Astrocyte (in vitro differentiated cells and primary cell): ENCODE results near the gene CTRB2. TPM values are rescaled to one million over a fixed set of nuclear protein-coding genes. Genes with fewer than 3 reads are reported as not detected.
A peak's percentile ranks its signal among the peaks of the same experiment; 100 is the strongest.
"Not testable (repeated sequence)": the region's sequence is repeated elsewhere in the genome, so short reads cannot be mapped to it uniquely, and the experiment has no call there.

Experiments used
- DNase-seq: peaks from one replicate; pipeline ENCODE4 v3.0.0-alpha.2; 2010; ENCODE audit warnings: low read depth
- FAIRE-seq: peaks from 2 replicates; lab custom pipeline; 2011; peaks lifted over from hg19 to GRCh38; lab: Jason Lieb, UNC
- H2AFZ ChIP-seq: 2 replicates; pipeline ENCODE4 v1.6.0; 2012; ENCODE audit warnings: low read depth, low read length, inconsistent platforms
- H3K27ac ChIP-seq: 2 replicates; pipeline ENCODE4 v1.5.1; 2011; ENCODE audit warnings: low read depth, low read length, inconsistent platforms
- H3K27me3 ChIP-seq: 2 replicates; pipeline ENCODE4 v1.6.0; 2011; ENCODE audit warnings: low read length, inconsistent platforms; ENCODE audit not compliant: insufficient read depth
- H3K36me3 ChIP-seq: 2 replicates; pipeline ENCODE4 v1.5.1; 2011; ENCODE audit warnings: low read length, inconsistent platforms; ENCODE audit not compliant: insufficient read depth
- H3K4me1 ChIP-seq: 2 replicates; pipeline ENCODE4 v1.5.1; 2011; ENCODE audit warnings: low read length, inconsistent platforms; ENCODE audit not compliant: insufficient read depth
- H3K4me2 ChIP-seq: 2 replicates; pipeline ENCODE4 v1.6.0; 2012; ENCODE audit warnings: low read length, inconsistent platforms
- H3K4me3 ChIP-seq: 2 replicates; pipeline ENCODE4 v1.5.1; 2011; ENCODE audit warnings: low read depth, mild to moderate bottlenecking, low read length, inconsistent platforms; ENCODE audit not compliant: insufficient read depth
- H3K79me2 ChIP-seq: 2 replicates; pipeline ENCODE4 v1.6.0; 2012; ENCODE audit warnings: mild to moderate bottlenecking, low read length, inconsistent platforms; ENCODE audit not compliant: insufficient read depth
- H3K9ac ChIP-seq: 2 replicates; pipeline ENCODE4 v1.6.0; 2012; ENCODE audit warnings: mild to moderate bottlenecking, low read length, inconsistent platforms
- H3K9me3 ChIP-seq: 2 replicates; pipeline ENCODE4 v1.5.1; 2012; ENCODE audit warnings: low read depth, mild to moderate bottlenecking, low read length, inconsistent platforms; ENCODE audit not compliant: insufficient read depth
- H4K20me1 ChIP-seq: 2 replicates; pipeline ENCODE4 v1.6.0; 2012; ENCODE audit warnings: low read length, inconsistent platforms; ENCODE audit not compliant: insufficient read depth
- H3K27ac Mint-ChIP-seq: one replicate; pipeline ENCODE4 v1.8.0; 2021; ENCODE audit warnings: mild to moderate bottlenecking, mixed read lengths; ENCODE audit not compliant: unreplicated experiment
- H3K27me3 Mint-ChIP-seq: one replicate; pipeline ENCODE4 v1.8.0; 2021; ENCODE audit warnings: low read depth, mixed read lengths; ENCODE audit not compliant: unreplicated experiment
- H3K36me3 Mint-ChIP-seq: one replicate; pipeline ENCODE4 v1.8.0; 2021; ENCODE audit warnings: low read depth, mixed read lengths; ENCODE audit not compliant: unreplicated experiment
- H3K4me1 Mint-ChIP-seq: one replicate; pipeline ENCODE4 v1.8.0; 2021; ENCODE audit warnings: low read depth, mixed read lengths; ENCODE audit not compliant: unreplicated experiment
- H3K4me3 Mint-ChIP-seq: one replicate; pipeline ENCODE4 v1.8.0; 2021; ENCODE audit warnings: mild to moderate bottlenecking, moderate library complexity, mixed read lengths; ENCODE audit not compliant: unreplicated experiment
- H3K9me3 Mint-ChIP-seq: one replicate; pipeline ENCODE4 v1.8.0; 2021; ENCODE audit warnings: mild to moderate bottlenecking, mixed read lengths; ENCODE audit not compliant: unreplicated experiment
- EZH2 ChIP-seq: IDR thresholded peaks from 2 replicates; pipeline ENCODE4 v1.6.1; 2012; ENCODE audit warnings: mild to moderate bottlenecking, low read length, inconsistent platforms; ENCODE audit not compliant: insufficient read depth
- total RNA-seq: library from RNA; stranded (reverse); gene quantifications from 2 replicates; pipeline ENCODE4 v1.2.1, GENCODE V29; 2021
- TF ChIP-seq, protein P1 (sequence below): IDR thresholded peaks from 2 replicates; pipeline ENCODE4 v1.5.1; 2011; ENCODE audit warnings: low read depth, mild to moderate bottlenecking, inconsistent platforms, low read length, moderate library complexity; ENCODE audit not compliant: insufficient read depth

CTRB2 gene
- total RNA-seq, 1 donor from 2014 or later, result 0.43 TPM

DNA sequence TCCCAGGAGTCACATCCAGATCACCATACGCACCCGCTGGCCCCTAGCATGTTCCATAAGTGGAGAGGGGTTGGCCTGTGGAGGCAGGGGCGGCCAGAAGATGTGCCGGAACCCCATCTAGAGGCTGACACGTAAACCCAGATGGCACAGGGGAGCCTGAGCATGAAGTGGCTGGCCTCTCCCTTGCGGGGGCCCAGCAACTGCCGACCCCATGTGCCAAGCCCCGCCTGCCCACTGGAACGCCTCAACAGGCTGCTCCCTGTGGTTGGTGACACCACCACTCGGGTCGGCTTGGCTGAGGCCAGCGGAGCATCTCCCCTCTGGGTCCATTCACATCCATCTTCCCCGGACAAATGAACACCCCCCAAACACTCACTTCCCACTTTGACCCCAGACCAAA, 35.0 kb upstream of the CTRB2 start:
- H3K9ac ChIP-seq, result no peak overlapping the region
- peaks cover 46% of the 10 kb centered on the region for H4K20me1 ChIP-seq
- no peak overlapping the region for H3K27ac ChIP-seq
- no peak overlapping the region for H3K4me3 ChIP-seq
- H3K27me3 ChIP-seq, result no peaks in the 10 kb centered on the region
- DNase-seq (no peak), FAIRE-seq (no peak)
- no peak overlapping the region for H2AFZ ChIP-seq
- H3K36me3 ChIP-seq, result peaks cover 5% of the 10 kb centered on the region
- H3K4me2 ChIP-seq, result no peak overlapping the region
- no peaks in the 10 kb centered on the region for H3K9me3 Mint-ChIP-seq
- H3K27ac Mint-ChIP-seq, result peak overlapping the region; percentile 83
- no peak for TF ChIP-seq EZH2
- TF ChIP-seq, protein P1, sequence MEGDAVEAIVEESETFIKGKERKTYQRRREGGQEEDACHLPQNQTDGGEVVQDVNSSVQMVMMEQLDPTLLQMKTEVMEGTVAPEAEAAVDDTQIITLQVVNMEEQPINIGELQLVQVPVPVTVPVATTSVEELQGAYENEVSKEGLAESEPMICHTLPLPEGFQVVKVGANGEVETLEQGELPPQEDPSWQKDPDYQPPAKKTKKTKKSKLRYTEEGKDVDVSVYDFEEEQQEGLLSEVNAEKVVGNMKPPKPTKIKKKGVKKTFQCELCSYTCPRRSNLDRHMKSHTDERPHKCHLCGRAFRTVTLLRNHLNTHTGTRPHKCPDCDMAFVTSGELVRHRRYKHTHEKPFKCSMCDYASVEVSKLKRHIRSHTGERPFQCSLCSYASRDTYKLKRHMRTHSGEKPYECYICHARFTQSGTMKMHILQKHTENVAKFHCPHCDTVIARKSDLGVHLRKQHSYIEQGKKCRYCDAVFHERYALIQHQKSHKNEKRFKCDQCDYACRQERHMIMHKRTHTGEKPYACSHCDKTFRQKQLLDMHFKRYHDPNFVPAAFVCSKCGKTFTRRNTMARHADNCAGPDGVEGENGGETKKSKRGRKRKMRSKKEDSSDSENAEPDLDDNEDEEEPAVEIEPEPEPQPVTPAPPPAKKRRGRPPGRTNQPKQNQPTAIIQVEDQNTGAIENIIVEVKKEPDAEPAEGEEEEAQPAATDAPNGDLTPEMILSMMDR, result no peak
- no peaks in the 10 kb centered on the region for H3K27me3 Mint-ChIP-seq
- peaks cover 7% of the 10 kb centered on the region for H3K36me3 Mint-ChIP-seq
- H3K4me1 ChIP-seq, result peaks cover 68% of the 10 kb centered on the region
- peaks cover 96% of the 10 kb centered on the region for H3K79me2 ChIP-seq
- no peak overlapping the region for H3K4me3 Mint-ChIP-seq
- H3K9me3 ChIP-seq, result no peaks in the 10 kb centered on the region
- peaks cover 62% of the 10 kb centered on the region for H3K4me1 Mint-ChIP-seq

DNA sequence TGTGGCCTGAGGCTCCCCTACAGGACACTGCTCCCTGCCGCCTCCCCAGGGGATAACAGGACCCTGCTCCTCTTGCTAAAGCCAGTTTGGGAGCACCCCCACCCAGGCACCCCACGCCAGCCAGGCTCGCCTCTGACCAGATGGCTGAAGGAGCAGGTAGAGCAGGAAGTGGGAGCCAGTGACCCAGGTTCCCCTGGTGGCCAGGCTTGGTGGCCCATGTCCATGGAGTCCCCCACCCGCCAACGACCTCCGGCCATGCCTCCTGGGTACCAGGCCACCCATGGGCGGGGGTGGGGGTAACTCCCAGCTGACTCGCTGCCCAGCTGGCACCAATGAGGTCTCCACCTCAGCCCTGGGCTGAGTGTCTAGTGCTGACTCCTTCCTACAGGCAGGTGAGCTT, 34.5 kb upstream of the CTRB2 start:
- no peak overlapping the region for H3K4me3 Mint-ChIP-seq
- Histone ChIP-seq H3K9me3 (no peaks in the 10 kb centered on the region), H3K27ac (peak overlapping the region; percentile 37), H3K4me2 (no peak overlapping the region), H3K36me3 (peaks cover 7% of the 10 kb centered on the region), H3K79me2 (peaks cover 96% of the 10 kb centered on the region), H3K9ac (no peak overlapping the region), H3K4me1 (peaks cover 68% of the 10 kb centered on the region), H2AFZ (no peak overlapping the region), H3K4me3 (no peak overlapping the region), H3K27me3 (no peaks in the 10 kb centered on the region), H4K20me1 (peaks cover 49% of the 10 kb centered on the region)
- FAIRE-seq, result no peak
- peaks cover 59% of the 10 kb centered on the region for H3K4me1 Mint-ChIP-seq
- peak overlapping the region; percentile 83 for H3K27ac Mint-ChIP-seq
- no peak for DNase-seq
- no peaks in the 10 kb centered on the region for H3K9me3 Mint-ChIP-seq
- no peaks in the 10 kb centered on the region for H3K27me3 Mint-ChIP-seq
- peaks cover 7% of the 10 kb centered on the region for H3K36me3 Mint-ChIP-seq
- TF ChIP-seq EZH2, result no peak
- TF ChIP-seq, protein P1, result no peak

DNA sequence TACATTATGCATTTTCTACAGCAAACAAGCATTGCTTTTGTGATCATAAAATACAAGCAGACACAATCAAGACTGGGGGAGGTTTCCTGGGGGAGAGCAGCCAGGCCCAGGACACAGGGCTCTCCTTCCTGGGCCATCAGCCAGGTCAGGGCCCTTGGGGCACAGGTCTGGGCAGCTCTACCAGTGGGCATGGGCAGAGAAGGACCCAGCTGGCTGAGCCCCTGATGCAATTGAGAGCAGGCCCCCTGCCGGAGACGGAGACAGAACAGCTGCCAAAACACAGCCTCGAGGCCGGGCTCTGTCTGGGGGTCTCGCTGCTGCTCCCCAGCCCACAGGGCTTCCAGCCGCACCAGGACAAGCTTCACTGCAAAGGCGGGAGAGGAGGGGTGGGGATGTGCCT, 33.7 kb upstream of the CTRB2 start:
- DNase-seq, H2AFZ ChIP-seq, H3K27ac ChIP-seq, H3K4me3 ChIP-seq, H3K27me3 ChIP-seq, H3K9me3 Mint-ChIP-seq, H3K4me2 ChIP-seq, H3K27me3 Mint-ChIP-seq, H3K36me3 ChIP-seq, FAIRE-seq, H3K9me3 ChIP-seq: not testable (repeated sequence)
- Mint-ChIP-seq H3K4me1 (peaks cover 56% of the 10 kb centered on the region), H3K27ac (peak overlapping the region; percentile 83), H3K4me3 (peak overlapping the region; percentile 68), H3K36me3 (peaks cover 10% of the 10 kb centered on the region)
- H3K4me1 ChIP-seq, result peaks cover 60% of the 10 kb centered on the region
- H3K9ac ChIP-seq, result peak overlapping the region; percentile 90
- H4K20me1 ChIP-seq, result peaks cover 56% of the 10 kb centered on the region
- H3K79me2 ChIP-seq, result peaks cover 96% of the 10 kb centered on the region
